Ishikawa (cell line): Measurements from ENCODE around the gene WFDC10A.

ENCODE experiments used
- EP300 ChIP-seq: IDR thresholded peaks from 2 replicates; pipeline ENCODE4 v1.6.1; 2012; ENCODE audit warnings: borderline replicate concordance
- FOXM1 ChIP-seq: IDR thresholded peaks from 2 replicates; pipeline ENCODE4 v1.6.1; 2012; ENCODE audit warnings: low read depth, borderline replicate concordance
- TAF1 ChIP-seq: IDR thresholded peaks from 2 replicates; pipeline ENCODE4 v1.6.1; 2012; ENCODE audit warnings: low read depth, mild to moderate bottlenecking
- YY1 ChIP-seq: IDR thresholded peaks from 2 replicates; pipeline ENCODE4 v1.6.1; 2012; ENCODE audit warnings: low read depth

- TF ChIP-seq EP300 = no peak
- TF ChIP-seq YY1 = no peak
- TF ChIP-seq TAF1 = no peak
- TF ChIP-seq FOXM1 = no peak
Measured at GRCh38 chr20:45631184-45631583, 1.6 kb downstream of the WFDC10A start, which contains the start of gene WFDC9.
